CD4-positive, alpha-beta T cell treated with Interleukin-6 for 4 hours (primary cell): ENCODE data around the gene TOX2.

Source experiments
- DNase-seq: peaks from one replicate; pipeline ENCODE4 v3.0.0-alpha.2; 2020; ENCODE audit warnings: mixed read lengths

TOX2 gene

DNA sequence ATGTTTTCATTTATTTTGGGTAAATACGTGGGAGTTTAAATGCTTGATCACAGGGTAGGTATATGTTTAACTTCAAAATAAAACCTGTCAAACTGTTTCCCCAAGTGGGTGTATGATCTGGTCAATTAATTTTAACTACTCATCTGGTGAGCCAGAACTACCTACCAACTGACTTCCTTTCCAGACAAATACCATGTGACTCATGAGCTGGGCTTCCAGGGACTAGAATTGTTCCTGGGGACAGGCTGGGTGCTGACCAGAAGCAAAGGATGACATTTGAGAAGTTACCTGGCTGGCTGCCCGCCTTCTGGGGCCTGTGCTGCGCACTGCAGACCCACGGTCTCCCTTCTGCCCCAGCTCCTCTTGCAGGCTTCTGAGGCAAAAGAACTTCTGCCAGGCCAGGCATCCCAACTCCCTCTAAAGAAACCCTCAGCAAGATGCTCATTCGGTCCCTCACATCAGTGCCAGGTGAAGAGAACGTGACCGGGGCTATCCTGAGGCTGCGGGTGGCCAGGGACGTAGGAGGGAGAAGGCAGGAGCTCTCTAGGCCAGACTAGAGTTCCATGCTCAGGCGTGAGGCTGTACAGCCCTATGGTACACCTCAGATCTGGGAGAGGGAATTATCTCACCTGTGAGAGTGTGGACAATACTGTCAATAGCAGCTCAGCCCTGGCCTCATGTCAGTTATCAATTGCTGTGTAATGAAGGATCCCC is 168.7 kb downstream of the TOX2 start:
- DNase-seq = no peak

DNA sequence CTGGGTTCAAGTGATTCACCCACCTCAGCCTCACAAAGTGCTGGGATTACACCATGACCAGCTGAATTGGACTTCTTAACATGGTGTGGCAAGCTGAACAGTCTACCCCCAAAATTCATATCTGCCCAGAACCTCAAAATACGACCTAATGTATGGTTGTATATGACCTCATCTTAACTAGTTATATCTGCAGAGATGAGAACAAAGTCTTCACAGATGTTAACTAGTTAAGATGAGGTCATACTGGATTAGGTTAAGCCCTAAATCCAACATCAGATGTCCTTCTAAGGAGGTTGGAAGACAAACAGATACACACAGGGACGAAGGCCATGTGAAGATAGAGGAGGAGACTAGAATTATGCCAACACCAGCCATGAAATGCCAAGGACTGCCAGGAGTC is 169.8 kb downstream of the TOX2 start:
- DNase-seq = no peak

DNA sequence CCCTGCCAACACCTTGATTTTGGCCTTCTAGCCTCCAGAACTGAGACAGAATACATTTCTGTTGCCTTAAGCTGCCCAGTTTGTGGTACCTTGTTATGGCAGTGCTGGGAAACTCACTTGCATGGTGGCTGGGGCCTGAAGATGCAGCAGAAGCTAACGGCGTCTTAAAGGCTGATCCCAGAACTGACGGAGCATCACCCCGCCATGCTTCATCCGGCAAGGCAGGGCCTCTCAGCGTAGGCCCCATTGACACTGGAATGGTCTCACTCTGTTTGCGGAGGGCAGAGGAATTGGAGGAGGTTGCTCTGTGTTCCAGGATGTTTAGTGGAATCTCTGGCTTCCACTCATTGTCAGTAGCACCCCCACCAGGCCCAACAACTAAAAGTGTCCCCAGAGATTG is 170.2 kb downstream of the TOX2 start:
- no peak for DNase-seq

DNA sequence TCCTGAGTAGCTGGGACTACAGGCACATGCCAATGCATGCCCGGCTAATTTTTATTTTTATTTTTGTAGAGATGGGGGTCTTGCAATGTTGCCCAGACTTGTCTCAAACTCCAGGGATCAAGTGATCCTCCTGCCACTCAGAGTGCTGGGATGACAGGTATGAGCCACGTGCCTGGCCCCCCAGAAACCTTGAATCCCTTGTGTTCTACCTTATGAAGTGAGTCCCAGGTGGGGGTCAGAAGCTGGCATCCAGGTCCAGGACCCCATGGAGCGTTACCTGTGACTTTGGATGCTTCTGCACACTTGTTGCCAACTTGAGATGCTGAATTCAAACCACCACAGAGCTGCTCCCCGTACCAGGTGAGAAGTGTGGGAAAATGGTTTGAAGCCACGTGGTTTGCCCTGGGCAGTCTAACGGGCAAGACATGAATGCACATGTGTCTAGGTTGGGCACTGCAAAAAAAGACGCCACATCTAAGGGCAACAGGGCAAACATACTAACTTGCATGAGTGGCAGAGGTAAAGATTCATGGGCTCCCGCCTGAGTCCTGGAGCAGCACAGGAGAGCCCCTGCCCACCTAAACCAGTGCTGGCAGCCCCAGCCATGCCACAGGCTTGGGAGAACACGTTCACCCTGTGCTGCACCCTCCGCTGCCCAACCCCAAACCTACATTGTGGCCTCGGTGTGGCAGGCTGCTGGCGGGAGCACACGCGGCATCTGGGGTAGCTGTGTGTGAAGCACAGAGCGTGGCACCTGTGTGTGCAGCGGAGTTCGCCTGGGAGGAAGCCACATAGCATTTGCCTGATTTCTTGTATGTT is 171.2 kb downstream of the TOX2 start:
- no peak for DNase-seq

DNA sequence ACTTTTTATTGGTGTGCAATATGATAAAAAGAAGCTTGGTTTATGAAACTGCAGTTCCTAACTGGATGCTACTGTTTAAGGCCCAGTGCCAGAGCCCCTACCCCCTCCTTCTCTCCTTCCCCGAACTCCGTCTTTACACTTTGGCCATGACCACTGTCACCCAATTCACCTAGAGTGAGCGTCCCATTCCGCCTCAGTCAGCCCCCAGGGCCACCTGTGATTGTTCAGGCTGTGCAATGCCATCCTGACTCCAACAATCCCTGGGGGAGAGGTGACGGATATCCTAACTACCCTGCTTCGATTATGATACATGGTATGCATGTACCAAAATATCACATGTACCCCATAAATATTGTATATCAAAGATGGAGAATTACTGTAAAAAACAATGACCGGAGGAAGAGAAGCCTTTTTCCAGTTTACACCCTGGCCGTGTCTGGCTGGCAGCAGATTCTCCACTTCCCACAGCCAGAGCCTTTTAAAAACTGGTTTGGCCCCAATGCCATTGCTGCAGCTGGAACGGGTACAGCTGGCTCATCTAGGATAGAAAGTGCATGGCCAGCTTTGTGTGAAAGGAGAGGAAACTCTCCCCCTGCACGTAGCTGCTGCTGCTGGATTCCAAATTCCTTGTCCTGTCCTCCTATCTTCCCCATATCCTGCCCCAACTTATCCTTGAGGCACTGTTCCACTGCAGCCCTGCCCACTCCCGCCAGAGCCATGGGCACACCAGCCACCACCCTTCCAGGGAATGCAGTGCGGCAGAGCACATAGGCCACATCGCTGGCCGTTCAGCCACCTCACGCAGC is 172.6 kb downstream of the TOX2 start:
- no peak for DNase-seq

DNA sequence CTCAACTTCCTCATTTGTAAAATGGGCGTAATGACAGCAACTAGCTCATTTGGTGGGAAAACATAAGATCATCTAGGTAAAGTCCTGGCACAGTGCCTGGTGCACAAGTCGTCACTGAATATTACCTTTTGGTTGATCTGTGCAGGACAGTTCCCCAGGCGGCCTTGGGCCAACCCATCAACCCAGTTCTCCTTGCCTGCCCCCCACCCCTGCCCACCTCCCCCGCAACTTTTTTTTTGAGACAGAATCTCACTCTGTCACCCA is 173.1 kb downstream of the TOX2 start:
- no peak for DNase-seq

DNA sequence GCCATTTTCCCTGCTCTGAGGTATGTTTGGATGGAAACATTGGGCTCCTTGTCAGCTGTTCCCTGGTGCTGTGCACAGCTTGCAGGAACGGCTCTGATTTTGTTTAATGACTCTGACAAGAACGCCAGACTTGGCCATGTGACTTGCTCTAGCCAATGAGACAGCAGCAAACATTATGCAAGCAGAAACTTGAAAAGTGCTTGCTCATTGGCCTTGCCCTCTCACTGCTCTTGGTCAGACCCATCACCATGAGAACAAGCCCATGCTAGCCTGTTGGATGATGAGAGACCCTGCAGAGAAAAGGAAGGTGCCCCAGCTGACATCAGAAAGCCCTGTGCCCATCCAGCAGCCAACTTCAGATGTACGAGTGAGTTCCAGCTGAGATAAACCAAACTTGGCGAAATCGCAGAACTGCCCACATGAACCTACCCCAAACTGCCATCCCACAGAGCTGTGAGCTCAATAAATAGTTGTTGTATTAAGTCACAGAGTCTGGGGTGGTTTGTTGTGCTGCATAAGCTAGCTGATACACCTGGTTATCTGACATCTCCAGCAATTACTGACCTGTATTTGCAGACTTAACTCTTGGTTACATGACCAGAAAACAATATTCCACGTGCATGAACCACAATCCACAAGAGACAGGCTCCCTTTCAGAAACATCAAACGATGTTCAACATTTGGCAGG is 175.5 kb downstream of the TOX2 start:
- DNase-seq = no peak

DNA sequence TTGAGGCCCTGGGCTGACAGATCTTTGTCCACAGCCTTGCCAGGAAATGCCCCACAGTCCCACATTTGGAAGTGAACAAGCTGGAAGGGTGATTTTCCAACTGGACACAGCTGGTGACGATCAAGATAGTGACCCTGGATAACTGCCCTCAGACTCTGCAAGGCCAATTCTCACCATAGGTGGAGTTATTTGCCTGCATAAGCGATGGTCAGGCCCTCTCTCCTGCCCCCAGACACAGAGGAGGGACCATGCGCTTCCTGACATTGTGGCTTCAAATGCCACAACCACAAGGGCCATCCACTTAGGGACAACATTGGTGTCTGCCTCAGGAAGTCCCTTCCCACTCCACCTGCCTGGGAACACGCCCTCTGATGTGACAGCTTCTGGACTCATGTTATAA is 176.4 kb downstream of the TOX2 start:
- no peak for DNase-seq

DNA sequence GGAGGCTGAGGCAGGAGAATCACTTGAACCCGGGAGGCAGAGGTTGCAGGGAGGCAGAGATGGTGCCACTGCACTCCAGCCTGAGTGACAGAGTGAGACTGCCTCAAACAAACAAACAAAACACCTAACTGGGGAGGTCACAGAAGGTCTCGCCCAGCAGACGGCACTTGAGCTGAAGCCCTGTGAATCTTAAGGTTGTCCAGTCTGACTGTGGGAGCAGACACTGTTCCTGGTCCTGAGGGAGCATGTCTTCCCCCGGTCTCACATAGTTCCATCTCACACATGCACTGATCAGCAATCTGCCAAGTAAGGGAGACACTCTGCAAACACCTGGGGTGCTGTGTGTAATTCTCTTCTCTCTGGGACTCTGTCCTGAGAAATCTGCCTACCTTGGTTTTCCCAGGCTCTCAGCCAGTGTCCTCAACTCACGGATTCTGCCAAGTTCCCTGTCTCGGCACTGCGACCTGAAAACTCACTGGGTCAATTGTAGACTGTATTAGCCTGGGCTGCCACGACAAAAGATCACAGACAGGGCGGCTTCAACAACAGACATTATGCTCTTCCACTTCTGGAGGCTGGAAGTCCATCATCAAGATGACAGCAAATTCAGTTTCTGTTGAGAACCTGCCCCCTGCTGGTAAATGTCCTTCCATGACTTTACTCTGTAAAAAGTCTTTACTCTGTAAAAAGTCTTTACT is 178.0 kb downstream of the TOX2 start:
- DNase-seq = peak; percentile 45

DNA sequence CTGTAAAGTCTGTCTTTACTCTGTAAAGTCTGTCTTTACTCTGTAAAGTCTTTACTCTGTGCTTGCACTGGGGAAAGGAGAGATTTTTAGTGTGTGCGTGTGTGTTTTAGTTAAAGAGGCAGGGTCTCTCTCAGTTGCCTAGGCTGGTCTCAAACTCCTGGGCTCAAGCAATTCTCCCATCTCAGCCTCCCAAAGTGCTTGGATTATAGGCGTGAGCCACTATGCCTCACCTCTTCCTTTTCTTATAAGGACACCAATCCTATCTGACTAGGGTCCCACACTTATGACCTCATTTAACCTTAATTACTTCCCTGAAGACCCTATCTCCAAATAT is 178.6 kb downstream of the TOX2 start:
- no peak for DNase-seq

DNA sequence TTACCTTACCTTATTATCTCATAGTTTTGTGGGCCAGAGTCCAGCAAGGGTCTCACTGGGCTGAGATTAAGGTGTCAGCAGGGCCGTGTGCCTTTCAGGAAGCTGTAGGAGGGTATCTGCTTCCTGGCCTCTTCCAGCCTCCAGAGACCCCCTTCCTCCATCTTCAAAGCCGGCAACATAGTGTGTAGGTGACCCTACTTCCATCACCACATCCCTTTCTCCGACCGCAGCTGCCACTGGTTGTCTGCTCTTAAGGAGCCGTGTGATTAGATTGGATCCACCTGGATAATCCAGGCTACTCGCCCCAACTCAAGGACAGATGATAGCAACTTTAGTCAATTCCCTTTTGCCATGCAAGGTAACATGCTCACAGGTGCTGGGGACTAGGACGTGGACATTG is 181.2 kb downstream of the TOX2 start:
- no peak for DNase-seq

DNA sequence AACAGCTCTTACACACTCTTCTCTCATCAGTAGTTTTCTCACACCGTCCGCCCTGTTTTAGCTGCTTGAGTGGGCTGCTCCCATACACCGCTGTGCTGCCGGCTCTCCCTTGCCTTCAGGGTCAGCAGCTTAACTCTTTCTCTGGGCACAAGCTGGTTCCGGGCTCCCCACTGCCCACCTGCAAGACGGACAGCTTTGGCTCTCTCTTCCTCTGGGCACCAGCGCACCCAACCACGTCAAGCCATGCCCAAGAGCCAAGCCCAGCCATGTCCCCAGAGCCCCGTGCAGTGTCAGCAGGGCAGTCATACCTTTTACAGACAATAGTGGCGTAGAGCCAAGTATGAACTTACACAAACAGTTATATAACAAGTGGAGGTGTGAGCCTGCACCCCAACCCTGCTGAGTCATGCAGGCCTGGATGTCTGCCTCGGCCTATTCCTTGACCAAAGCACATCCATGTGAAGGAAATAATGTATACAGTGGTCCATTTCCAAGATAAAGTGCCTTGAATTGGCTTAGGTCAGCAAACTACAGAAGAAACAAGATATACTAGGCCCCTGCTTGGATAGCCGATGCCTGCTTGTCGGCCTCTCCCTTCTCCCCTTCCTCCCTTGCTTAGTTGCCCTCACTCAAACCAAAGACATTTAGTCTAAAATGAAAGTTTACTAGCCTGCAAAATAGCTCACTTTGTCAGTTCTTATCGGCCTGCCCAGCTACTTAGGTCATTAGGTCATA is 183.0 kb downstream of the TOX2 start:
- no peak for DNase-seq

DNA sequence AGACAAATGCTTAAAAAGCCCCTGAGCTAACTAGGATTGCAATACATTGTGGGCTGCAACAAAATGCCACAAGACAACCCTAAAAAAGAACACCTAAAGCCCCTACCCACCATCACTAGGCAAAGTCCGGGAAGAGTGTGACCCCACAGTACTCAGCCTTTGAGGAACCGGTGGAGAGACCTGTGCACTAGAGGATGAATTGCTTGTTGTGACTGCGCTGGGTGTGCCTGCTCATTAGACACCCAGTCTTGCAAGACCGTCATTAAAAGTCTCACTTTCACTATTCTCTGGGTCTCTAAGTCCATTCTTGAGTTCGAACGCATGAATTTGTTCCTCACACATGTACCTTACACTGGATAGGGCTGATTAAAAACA is 183.6 kb downstream of the TOX2 start:
- DNase-seq = no peak

DNA sequence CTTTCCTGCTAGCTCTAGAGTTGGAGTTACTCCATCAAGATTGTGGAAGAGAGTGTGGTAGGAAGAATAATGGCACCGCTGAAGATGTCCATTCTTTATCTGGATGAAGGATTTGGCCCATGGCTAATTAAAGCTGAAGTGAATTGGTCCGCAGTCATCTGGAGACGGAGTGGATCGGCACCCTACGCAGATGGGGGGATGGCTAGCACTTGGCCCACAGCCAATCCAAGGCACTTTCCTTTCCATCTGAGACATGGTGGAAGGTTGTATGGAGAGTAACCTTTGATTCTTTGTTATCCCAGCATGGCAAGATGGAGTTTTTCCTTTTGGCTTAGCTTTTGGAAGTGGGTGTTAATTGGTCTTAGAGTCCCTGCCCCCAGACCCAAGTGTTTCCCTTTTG is 184.0 kb downstream of the TOX2 start:
- no peak for DNase-seq

DNA sequence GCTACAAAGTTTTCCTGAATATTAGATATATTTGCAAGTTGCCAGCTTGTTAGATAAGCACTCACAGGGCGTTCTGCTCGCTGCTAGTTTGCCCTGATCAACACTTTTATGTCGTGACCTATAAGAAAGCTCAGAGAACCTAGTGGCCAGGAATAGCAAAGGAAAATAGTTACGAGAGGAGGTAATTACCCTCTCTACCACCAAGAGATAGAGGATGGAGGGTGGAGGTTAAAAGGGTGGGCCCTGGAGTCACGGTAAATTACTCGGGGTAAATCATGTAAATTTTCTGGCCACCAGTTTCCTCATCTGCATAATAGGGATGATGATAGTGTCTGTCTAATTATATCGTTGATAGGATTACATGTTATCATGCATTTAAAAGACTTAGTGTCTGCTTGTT is 185.2 kb downstream of the TOX2 start:
- DNase-seq = no peak

DNA sequence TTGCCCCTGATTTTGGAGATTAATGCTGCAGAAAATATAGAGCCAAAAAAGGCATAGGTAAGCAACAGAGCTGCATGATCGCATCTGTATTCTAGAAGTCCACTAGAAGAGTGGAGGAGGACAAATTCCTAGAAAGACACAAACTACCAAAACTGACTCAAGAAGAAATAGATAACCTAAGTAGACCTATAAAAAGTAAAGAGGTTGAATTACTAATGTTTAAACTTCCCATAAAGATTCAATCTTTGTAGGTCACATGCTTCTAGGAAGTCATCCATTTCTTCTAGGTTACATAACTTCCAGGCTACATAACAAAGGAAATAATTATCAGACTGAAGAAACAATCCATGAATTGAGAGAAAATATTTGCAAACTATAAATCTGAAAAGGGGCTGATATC is 187.9 kb downstream of the TOX2 start:
- DNase-seq = no peak

DNA sequence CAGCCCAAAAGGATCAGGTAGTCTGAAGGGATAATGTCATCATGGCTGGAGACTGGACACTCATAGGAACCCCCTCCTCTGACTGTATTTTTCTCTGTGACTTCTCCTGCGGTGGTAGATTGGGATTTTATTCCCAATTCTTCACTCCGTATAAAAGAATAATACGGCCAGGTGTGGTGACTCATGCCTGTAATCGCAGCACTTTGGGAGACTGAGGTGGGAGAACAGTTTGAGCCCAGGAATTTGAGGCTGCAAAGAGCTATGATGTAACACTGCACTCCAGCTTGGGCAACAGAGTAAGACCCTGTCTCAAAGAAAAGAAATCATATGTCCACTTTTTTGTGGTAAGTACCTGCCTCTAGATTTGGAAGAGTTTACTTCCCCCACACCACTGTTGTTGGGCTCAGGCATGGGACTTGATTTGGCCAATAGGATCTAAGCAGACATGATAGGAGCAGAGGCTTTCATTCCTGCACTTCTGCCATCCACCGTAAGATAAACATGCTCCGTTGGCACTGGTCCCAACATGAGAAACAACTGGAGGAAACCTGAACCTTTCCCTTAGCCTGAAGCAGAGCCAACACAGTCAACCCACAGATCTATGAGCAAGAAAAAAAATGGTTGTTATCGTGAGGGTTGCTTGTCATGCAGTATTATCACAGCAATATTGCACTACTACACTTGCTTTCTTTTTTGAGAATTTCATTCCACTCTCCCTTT is 190.3 kb downstream of the TOX2 start:
- no peak for DNase-seq

DNA sequence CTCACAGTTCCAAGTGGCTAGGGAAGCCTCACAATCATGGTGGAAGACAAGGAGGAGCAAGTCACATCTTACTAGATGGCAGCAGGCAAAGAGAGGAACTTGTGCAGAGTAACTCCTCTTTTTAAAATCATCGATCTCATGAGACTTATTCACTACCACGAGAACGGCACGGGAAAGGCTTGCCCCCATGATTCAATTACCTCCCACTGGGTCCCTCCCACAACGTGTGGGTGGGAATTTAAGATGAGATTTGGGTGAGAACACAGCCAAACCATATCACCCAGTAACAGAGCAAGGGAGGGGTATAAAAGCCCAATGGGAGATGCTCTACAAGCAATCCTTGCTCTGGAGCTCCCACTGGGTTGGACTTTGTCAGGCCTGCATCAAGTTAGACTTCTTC is 192.0 kb downstream of the TOX2 start:
- DNase-seq = no peak

DNA sequence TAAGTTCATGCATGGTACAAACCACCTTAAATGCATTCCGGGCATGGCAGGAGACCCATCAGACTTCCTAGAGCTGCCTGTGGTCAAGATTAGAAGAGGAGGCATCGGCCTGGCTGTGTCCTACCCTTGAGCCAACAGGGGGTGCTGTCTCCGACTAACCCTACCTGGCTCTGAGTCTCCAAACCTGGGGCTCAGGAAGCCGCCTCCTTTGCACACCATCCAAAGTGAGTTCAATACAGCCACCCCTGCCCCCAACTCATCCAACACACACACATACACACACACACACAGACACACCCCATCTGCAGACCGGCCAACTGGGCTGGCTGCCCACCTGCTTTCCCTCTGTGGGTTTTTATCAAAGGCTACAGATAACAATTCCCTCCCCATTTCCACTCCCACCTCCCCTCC is 195.3 kb downstream of the TOX2 start:
- DNase-seq = no peak

DNA sequence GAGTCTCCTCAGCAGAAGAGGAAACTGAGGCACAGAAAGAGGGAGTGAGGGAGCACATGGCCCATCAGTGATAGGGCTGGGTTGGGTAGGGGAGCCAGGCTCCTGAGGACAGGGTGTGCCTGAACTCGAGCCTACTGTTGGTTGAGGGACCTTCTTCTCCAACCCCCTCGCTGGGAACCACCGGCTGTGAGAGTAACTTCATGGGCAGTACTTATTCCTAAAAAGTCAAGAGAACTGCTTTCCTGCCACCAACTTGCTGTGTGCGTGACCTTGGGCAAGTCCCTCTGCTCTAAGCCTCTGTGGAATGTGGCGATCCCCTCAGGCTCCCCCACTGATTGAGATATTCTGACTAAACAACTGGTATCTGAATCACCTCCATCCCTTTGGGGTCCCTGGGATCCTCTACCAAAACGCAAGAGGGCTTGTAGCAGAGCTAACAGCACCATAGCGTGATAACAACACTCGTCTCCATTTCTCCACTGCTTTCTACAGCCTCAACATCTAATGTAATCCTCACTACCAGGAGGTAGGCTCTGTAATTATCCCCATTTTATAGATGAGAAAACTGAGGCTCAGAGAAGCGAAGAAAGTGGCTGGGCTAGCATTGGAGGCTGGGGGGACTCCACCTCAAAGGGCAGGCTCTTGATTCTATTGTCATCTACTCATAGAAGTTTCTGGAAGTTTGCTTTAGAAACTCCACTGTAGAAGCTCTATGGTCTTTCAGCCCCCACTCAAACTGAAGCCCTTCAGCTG is 196.3 kb downstream of the TOX2 start:
- no peak for DNase-seq
